ENCODE measurements around the gene CAPN7. TPM values are rescaled to one million over a fixed set of nuclear protein-coding genes. Genes with fewer than 3 reads are reported as not detected.

CAPN7 gene
- total and polyA plus RNA-seq, 2 experiments from 2014 or later = 26.7 to 33.1 TPM

DNA sequence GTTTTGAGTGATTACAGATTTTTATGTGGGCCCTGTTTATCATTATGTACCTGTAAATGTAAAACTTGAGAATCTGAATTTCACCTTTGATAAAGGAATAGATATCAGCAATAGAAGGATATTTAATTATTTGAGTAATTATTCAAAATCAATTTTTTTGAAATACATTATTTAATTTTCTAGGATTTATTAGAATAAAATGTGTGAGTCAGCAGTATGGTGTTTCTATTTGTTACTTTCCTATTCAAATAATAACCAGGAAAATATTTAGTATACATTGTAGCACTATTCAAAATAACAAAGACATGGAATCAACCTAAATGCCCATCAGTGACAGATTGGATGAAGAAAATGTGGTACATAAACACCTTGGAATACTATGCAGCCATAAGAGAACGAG lies 22.1 kb downstream of the CAPN7 start:
- H3K4me3 ChIP-seq = no peak overlapping the region
- H3K4me1 ChIP-seq (ENCODE audit: low read depth) = no peaks in the 10 kb centered on the region
- H3K9me3 ChIP-seq (ENCODE audit: low read depth) = no peaks in the 10 kb centered on the region
- no peak overlapping the region for H3K27ac ChIP-seq
- DNase-seq (ENCODE audit: low read depth in 1 of 2, low spot score in 1 of 2) = no peak
- H3K36me3 ChIP-seq = peaks cover 71% of the 10 kb centered on the region
- H3K27me3 ChIP-seq = no peaks in the 10 kb centered on the region
- TF ChIP-seq, protein P1, sequence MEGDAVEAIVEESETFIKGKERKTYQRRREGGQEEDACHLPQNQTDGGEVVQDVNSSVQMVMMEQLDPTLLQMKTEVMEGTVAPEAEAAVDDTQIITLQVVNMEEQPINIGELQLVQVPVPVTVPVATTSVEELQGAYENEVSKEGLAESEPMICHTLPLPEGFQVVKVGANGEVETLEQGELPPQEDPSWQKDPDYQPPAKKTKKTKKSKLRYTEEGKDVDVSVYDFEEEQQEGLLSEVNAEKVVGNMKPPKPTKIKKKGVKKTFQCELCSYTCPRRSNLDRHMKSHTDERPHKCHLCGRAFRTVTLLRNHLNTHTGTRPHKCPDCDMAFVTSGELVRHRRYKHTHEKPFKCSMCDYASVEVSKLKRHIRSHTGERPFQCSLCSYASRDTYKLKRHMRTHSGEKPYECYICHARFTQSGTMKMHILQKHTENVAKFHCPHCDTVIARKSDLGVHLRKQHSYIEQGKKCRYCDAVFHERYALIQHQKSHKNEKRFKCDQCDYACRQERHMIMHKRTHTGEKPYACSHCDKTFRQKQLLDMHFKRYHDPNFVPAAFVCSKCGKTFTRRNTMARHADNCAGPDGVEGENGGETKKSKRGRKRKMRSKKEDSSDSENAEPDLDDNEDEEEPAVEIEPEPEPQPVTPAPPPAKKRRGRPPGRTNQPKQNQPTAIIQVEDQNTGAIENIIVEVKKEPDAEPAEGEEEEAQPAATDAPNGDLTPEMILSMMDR (IDR thresholded peaks at IDR 0.05; ENCODE audit: low read depth, low read length) = no peak

DNA sequence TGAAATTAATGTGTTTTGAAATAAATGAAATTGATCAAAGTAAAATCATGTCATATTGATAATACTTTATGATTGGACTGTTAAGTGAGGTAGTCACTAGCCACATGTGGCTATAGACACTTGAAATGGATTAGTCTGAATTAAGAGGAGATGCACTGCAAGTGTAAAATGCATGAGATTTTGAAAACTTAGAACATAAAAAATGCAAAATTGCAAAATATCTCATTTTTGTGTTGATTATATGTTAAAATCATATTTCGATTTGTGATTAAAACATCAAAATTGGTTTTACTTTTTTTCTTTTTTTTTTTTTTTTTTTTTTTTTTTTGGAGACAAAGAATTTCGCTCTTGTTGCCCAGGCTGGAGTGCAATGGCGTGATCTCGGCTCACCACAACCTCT lies 23.2 kb downstream of the CAPN7 start:
- TF ChIP-seq, protein P1 (IDR thresholded peaks at IDR 0.05; ENCODE audit: low read depth, low read length) = no peak
- Histone ChIP-seq H3K9me3 (ENCODE audit: low read depth) (no peaks in the 10 kb centered on the region), H3K27ac (no peak overlapping the region), H3K4me3 (no peak overlapping the region), H3K36me3 (peaks cover 73% of the 10 kb centered on the region), H3K4me1 (ENCODE audit: low read depth) (no peaks in the 10 kb centered on the region), H3K27me3 (no peaks in the 10 kb centered on the region)
- DNase-seq (ENCODE audit: low read depth in 1 of 2, low spot score in 1 of 2) = no peak

DNA sequence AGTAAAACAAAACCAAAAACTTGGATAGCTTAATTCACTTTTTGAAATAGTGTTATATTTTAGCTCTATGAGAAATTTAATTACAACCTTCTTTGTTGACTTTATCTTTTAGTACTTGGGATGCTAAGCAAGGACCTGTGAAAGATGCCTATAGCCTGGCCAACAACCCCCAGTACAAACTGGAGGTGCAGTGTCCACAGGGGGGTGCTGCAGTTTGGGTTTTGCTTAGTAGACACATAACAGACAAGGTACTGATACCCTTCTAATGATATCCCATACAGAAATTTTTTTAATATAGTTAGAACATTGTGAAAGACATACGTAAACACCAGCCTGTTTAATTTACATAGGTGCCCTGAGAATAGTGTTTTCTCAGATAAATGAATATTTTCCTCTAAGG lies 35.3 kb downstream of the CAPN7 start:
- Histone ChIP-seq H3K27ac (no peak overlapping the region), H3K9me3 (ENCODE audit: low read depth) (no peaks in the 10 kb centered on the region), H3K36me3 (peaks cover 64% of the 10 kb centered on the region), H3K4me1 (ENCODE audit: low read depth) (no peaks in the 10 kb centered on the region), H3K27me3 (no peaks in the 10 kb centered on the region), H3K4me3 (no peak overlapping the region)
- TF ChIP-seq, protein P1 (IDR thresholded peaks at IDR 0.05; ENCODE audit: low read depth, low read length) = peak; percentile 33
- DNase-seq (ENCODE audit: low read depth in 1 of 2, low spot score in 1 of 2) = peak; percentile 20 to 23

DNA sequence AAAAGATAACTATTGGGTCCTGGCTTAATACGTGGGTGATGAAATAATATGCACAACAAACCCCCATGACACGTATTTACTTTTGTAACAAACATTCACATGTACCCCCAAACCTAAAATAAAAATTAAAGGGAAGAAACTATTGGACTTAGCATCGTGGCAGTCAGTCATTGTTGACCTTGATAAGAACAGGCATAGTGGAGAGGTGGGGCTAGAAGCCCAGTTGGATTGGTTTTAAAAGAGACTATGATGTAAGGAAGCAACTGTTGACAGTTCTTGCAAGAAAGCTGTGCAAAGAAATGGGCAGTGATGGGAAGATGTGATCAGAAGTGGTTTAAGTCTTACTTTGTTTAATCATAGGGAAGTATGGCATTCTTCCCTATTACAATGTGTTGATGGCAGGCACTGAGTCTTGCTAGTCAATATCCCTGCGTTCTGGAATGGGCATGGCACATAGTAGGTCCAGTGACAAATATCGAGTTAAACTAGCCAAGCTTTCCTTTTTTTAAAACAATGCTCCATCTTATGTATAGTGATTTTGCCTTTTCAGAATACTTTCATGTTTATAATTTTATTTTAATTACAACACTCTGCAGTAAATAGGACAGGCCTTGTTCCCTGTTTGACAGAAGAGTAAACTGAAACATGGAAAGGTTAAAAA lies 37.9 kb downstream of the CAPN7 start:
- no peaks in the 10 kb centered on the region for H3K9me3 ChIP-seq (ENCODE audit: low read depth)
- TF ChIP-seq, protein P1 (IDR thresholded peaks at IDR 0.05; ENCODE audit: low read depth, low read length) = no peak
- H3K27me3 ChIP-seq = no peaks in the 10 kb centered on the region
- no peak overlapping the region for H3K4me3 ChIP-seq
- no peak overlapping the region for H3K27ac ChIP-seq
- no peak for DNase-seq (ENCODE audit: low read depth in 1 of 2, low spot score in 1 of 2)
- peaks cover 72% of the 10 kb centered on the region for H3K36me3 ChIP-seq
- H3K4me1 ChIP-seq (ENCODE audit: low read depth) = no peaks in the 10 kb centered on the region

DNA sequence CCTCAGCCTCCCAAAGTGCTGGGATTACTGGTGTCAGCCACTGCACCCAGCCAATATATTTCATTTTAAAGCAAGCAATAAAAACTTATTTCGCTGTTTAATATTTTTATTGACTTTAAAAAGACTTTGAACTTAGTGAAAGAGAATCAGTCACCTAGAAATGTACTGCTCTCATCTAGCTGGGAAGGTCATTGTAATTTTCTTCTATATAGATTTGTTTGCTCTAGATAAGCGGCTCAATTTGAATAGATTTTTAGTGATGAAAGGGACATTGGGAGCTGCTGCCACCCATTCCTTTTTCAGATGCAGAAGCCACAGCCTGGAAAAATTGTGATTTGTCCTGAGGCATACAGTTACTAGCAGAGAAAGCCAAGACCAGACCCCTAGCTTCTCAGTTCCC lies 40.1 kb downstream of the CAPN7 start:
- Histone ChIP-seq H3K4me1 (ENCODE audit: low read depth) (no peaks in the 10 kb centered on the region), H3K36me3 (peaks cover 66% of the 10 kb centered on the region), H3K9me3 (ENCODE audit: low read depth) (no peaks in the 10 kb centered on the region), H3K27me3 (no peaks in the 10 kb centered on the region), H3K4me3 (no peak overlapping the region), H3K27ac (no peak overlapping the region)
- TF ChIP-seq, protein P1 (IDR thresholded peaks at IDR 0.05; ENCODE audit: low read depth, low read length) = no peak
- DNase-seq (ENCODE audit: low read depth in 1 of 2, low spot score in 1 of 2) = no peak
